H1 (cell line): ENCODE data around the gene OPCML. TPM values are rescaled to one million over a fixed set of nuclear protein-coding genes. Genes with fewer than 3 reads are reported as not detected.

Experiments
- CTCF ChIA-PET: fragments of 300-600 bp; sonication (Branson Sonifier 250); formaldehyde crosslinking; loops from one replicate; lab custom pipeline; 2021; ENCODE audit not compliant: partially characterized antibody; lab: Charles Lee
- POLR2A ChIA-PET: fragments of 300-600 bp; sonication (Branson Sonifier 250); formaldehyde crosslinking; loops from one replicate; lab custom pipeline; 2021; ENCODE audit warnings: inconsistent platforms; ENCODE audit not compliant: partially characterized antibody; lab: Charles Lee
- DNase-seq, 2 experiments: peaks; one replicate each; pipeline versions ENCODE4 v3.0.0 to v3.0.0-alpha.2; 2010 to 2022; ENCODE audit warnings: low spot score in 2 of 2, low read depth in 1 of 2, mixed read lengths in 1 of 2
- FAIRE-seq: peaks from 2 replicates; lab custom pipeline; 2011; peaks lifted over from hg19 to GRCh38; lab: Jason Lieb, UNC
- H2AFZ ChIP-seq: 2 replicates; pipeline ENCODE4 v1.8.1; 2012; ENCODE audit warnings: low read length, inconsistent platforms
- H2AK5ac ChIP-seq: 2 replicates; pipeline ENCODE4 v1.6.1; 2013; ENCODE audit warnings: low read depth, low read length
- H2BK120ac ChIP-seq: replicated peaks from 2 replicates; pipeline ENCODE3; 2013; ENCODE audit warnings: low read depth, low read length, inconsistent platforms
- H2BK12ac ChIP-seq: 2 replicates; pipeline ENCODE4 v1.6.1; 2013; ENCODE audit warnings: low read depth, low read length
- H2BK15ac ChIP-seq: 2 replicates; pipeline ENCODE4 v1.6.1; 2013; ENCODE audit warnings: low read length
- H2BK20ac ChIP-seq: 2 replicates; pipeline ENCODE4 v1.6.1; 2013; ENCODE audit warnings: low read length
- H2BK5ac ChIP-seq: 2 replicates; pipeline ENCODE4 v1.6.1; 2013; ENCODE audit warnings: low read depth, low read length
- H3K14ac ChIP-seq: 2 replicates; pipeline ENCODE4 v1.6.1; 2013; ENCODE audit warnings: inconsistent platforms; ENCODE audit not compliant: insufficient read length
- H3K18ac ChIP-seq: 2 replicates; pipeline ENCODE4 v1.6.1; 2013; ENCODE audit warnings: low read length; ENCODE audit errors: extremely low read depth
- H3K23ac ChIP-seq: 2 replicates; pipeline ENCODE4 v1.6.1; 2013; ENCODE audit warnings: inconsistent platforms; ENCODE audit not compliant: insufficient read length
- H3K23me2 ChIP-seq: 2 replicates; pipeline ENCODE4 v1.6.1; 2013; ENCODE audit warnings: low read depth, low read length
- H3K27ac ChIP-seq: 2 replicates; pipeline ENCODE4 v1.6.1; 2011; ENCODE audit warnings: low read depth, low read length, inconsistent platforms
- H3K27me3 ChIP-seq, 4 experiments: replicated peaks in 1 of 4; 1 replicate in 1 of 4; 2 replicates in 3 of 4; pipeline versions ENCODE4 v1.6.1 to v1.8.1; 2011 to 2013; ENCODE audit warnings: low read length in 3 of 4, mild to moderate bottlenecking in 3 of 4, inconsistent platforms in 2 of 4, mixed read lengths in 2 of 4, moderate library complexity in 1 of 4; ENCODE audit not compliant: control insufficient read depth in 3 of 4, insufficient read depth in 3 of 4; ENCODE audit errors: extremely low read depth in 1 of 4
- H3K36me3 ChIP-seq, 4 experiments: 2 replicates each; pipeline versions ENCODE4 v1.6.1 to v1.8.1; 2011 to 2013; ENCODE audit warnings: mild to moderate bottlenecking in 4 of 4, low read length in 3 of 4, moderate library complexity in 2 of 4, control low read depth in 1 of 4, inconsistent platforms in 1 of 4; ENCODE audit not compliant: insufficient read depth in 4 of 4, control insufficient read depth in 2 of 4
- H3K4ac ChIP-seq: replicated peaks from 2 replicates; pipeline ENCODE3; 2013; ENCODE audit warnings: low read length, low read depth, mixed read lengths, inconsistent platforms; ENCODE audit not compliant: insufficient read length
- H3K4me1 ChIP-seq, 4 experiments: replicated peaks in 1 of 4; 1 replicate in 1 of 4; 2 replicates in 3 of 4; pipeline versions ENCODE4 v1.6.1 to v1.8.1; 2011 to 2013; ENCODE audit warnings: low read length in 3 of 4, inconsistent platforms in 2 of 4, mixed read lengths in 1 of 4; ENCODE audit not compliant: insufficient read depth in 4 of 4, control insufficient read depth in 3 of 4
- H3K4me2 ChIP-seq, 2 experiments: 2 replicates each; pipeline versions ENCODE4 v1.6.1 to v1.8.1; 2011 to 2013; ENCODE audit warnings: low read depth in 2 of 2, low read length in 2 of 2, control low read depth in 1 of 2, inconsistent platforms in 1 of 2, mild to moderate bottlenecking in 1 of 2; ENCODE audit not compliant: insufficient read depth in 1 of 2
- H3K4me3 ChIP-seq, 4 experiments: fragments of 200-600, 300-600 bp in 1 of 4; sonication (generic), shearing (Covaris generic), sonication (Bioruptor Twin) in 1 of 4; 2 replicates each; pipeline versions ENCODE4 v1.5.1 to v1.8.1; 2011 to 2016; ENCODE audit warnings: low read length in 4 of 4, low read depth in 3 of 4, control low read depth in 2 of 4, inconsistent platforms in 2 of 4, mild to moderate bottlenecking in 2 of 4, mixed read lengths in 1 of 4, moderate library complexity in 1 of 4; ENCODE audit not compliant: insufficient read depth in 2 of 4; ENCODE audit errors: extremely low read depth in 1 of 4
- H3K56ac ChIP-seq: replicated peaks from 2 replicates; pipeline ENCODE3; 2013; ENCODE audit warnings: low read depth, mild to moderate bottlenecking, mixed read lengths, low read length, inconsistent platforms; ENCODE audit not compliant: insufficient read length
- H3K79me1 ChIP-seq: 2 replicates; pipeline ENCODE4 v1.6.1; 2013; ENCODE audit warnings: low read depth, low read length, control low read depth
- H3K79me2 ChIP-seq, 2 experiments: 2 replicates each; pipeline versions ENCODE4 v1.6.1 to v1.8.1; 2012 to 2013; ENCODE audit warnings: low read length in 2 of 2, mild to moderate bottlenecking in 2 of 2, inconsistent platforms in 1 of 2; ENCODE audit not compliant: insufficient read depth in 2 of 2, control insufficient read depth in 1 of 2
- H3K9ac ChIP-seq, 4 experiments: replicated peaks in 1 of 4; 1 replicate in 1 of 4; 2 replicates in 3 of 4; pipeline versions ENCODE4 v1.6.1 to v1.8.1; 2011 to 2013; ENCODE audit warnings: low read depth in 3 of 4, low read length in 3 of 4, control low read depth in 2 of 4, mild to moderate bottlenecking in 2 of 4, moderate library complexity in 2 of 4, inconsistent platforms in 1 of 4; ENCODE audit errors: extremely low read depth in 1 of 4
- H3K9me3 ChIP-seq, 2 experiments: 2 replicates each; pipeline versions ENCODE4 v1.6.1 to v1.8.1; 2012 to 2013; ENCODE audit warnings: mild to moderate bottlenecking in 2 of 2, moderate library complexity in 2 of 2, control low read depth in 1 of 2, inconsistent platforms in 1 of 2, low read depth in 1 of 2, low read length in 1 of 2, mixed read lengths in 1 of 2; ENCODE audit not compliant: insufficient read depth in 2 of 2
- H4K20me1 ChIP-seq, 2 experiments: replicated peaks in 1 of 2; 2 replicates each; pipeline versions ENCODE3 to v1.8.1; 2011 to 2013; ENCODE audit warnings: inconsistent platforms in 2 of 2, low read length in 2 of 2, mild to moderate bottlenecking in 1 of 2; ENCODE audit not compliant: insufficient read depth in 2 of 2, control insufficient read depth in 1 of 2
- H4K5ac ChIP-seq: 2 replicates; pipeline ENCODE4 v1.6.1; 2013; ENCODE audit warnings: low read length, low read depth, mixed read lengths, inconsistent platforms; ENCODE audit not compliant: insufficient read length
- H4K8ac ChIP-seq: 2 replicates; pipeline ENCODE4 v1.8.0; 2013; ENCODE audit warnings: mild to moderate bottlenecking, moderate library complexity, low read length, inconsistent platforms; ENCODE audit not compliant: insufficient read depth; ENCODE audit errors: extremely low read depth
- H4K91ac ChIP-seq: replicated peaks from 2 replicates; pipeline ENCODE3; 2013; ENCODE audit warnings: low read length, mixed read lengths, inconsistent platforms; ENCODE audit not compliant: insufficient read length
- CTBP2 ChIP-seq: IDR thresholded peaks from 2 replicates; pipeline ENCODE4 v1.7.0; 2011; ENCODE audit warnings: borderline replicate concordance, mild to moderate bottlenecking, moderate library complexity, mixed read lengths, low read length; ENCODE audit not compliant: insufficient read depth, insufficient read length
- KDM5A ChIP-seq: fragments of 200-600 bp; IDR thresholded peaks from 2 replicates; pipeline ENCODE4 v1.7.1; 2012; ENCODE audit warnings: mild to moderate bottlenecking, low read length, inconsistent platforms, mixed read lengths
- POLR2A ChIP-seq, 2 experiments: IDR thresholded peaks; 1 replicate in 1 of 2; 2 replicates in 1 of 2; pipeline ENCODE4 v1.6.1; 2011; ENCODE audit warnings: low read depth in 2 of 2, low read length in 2 of 2, mild to moderate bottlenecking in 2 of 2; ENCODE audit errors: control extremely low read depth in 1 of 2
- RAD21 ChIP-seq, 2 experiments: IDR thresholded peaks in 1 of 2; conservative IDR thresholded peaks in 1 of 2; 2 replicates each; pipeline ENCODE4 v1.6.1; 2011; ENCODE audit warnings: low read depth in 2 of 2, low read length in 2 of 2, improper control_type of control experiment in 1 of 2, inconsistent platforms in 1 of 2, mild to moderate bottlenecking in 1 of 2, moderate library complexity in 1 of 2
- SIN3A ChIP-seq, 2 experiments: IDR thresholded peaks in 1 of 2; conservative IDR thresholded peaks in 1 of 2; 2 replicates each; pipeline ENCODE4 v1.6.1; 2011 to 2012; ENCODE audit warnings: low read length in 2 of 2, improper control_type of control experiment in 1 of 2, low read depth in 1 of 2, mild to moderate bottlenecking in 1 of 2
- SRF ChIP-seq: IDR thresholded peaks from 2 replicates; pipeline ENCODE4 v1.6.1; 2011; ENCODE audit warnings: mild to moderate bottlenecking, low read depth, low read length, moderate library complexity
- WGBS, 2 experiments: shearing (Covaris generic) in 1 of 2; methylation state at CpG; one replicate each; pipeline versions ENCODE4 v1.1.6 to v1.1.7; 2013 to 2015; ENCODE audit warnings: low lambda C conversion rate in 2 of 2, mixed read lengths in 2 of 2, inconsistent platforms in 1 of 2, low coverage in 1 of 2, missing lambda C conversion rate in 1 of 2; ENCODE audit not compliant: insufficient replicate concordance in 2 of 2, insufficient coverage in 1 of 2, insufficient read length in 1 of 2; ENCODE audit errors: extremely low coverage in 1 of 2, missing lambda C conversion rate in 1 of 2; 5-methylcytosine and 5-hydroxymethylcytosine counted together
- polyA plus RNA-seq, 7 experiments: library from polyadenylated mRNA; depleted of rRNA in 3 of 7; stranded (reverse) in 5 of 7; unstranded in 2 of 7; fragments of >200 nt in 5 of 7; fragments of 200-250 nt in 2 of 7; gene quantifications; 1 replicate in 5 of 7; 2 replicates in 1 of 7; 4 replicates in 1 of 7; pipeline versions ENCODE4 v1.2.1 to v1.2.3, GENCODE V29; 2011 to 2013; ENCODE audit warnings: missing spikeins in 2 of 7, mixed read lengths in 2 of 7
- total RNA-seq: library from RNA; stranded (reverse); fragmentation: NEBNext Ultra II Directional; extraction: Animal tissue kit (Norgen Biotek cat#: 25700); gene quantifications from 2 replicates; pipeline ENCODE4 v1.2.1, GENCODE V29; 2021
- TF ChIP-seq, protein P1 (sequence below), 3 experiments: IDR thresholded peaks; 1 replicate in 2 of 3; 2 replicates in 1 of 3; pipeline versions ENCODE4 v1.5.1 to v1.6.1; 2011; ENCODE audit warnings: low read length in 3 of 3, mild to moderate bottlenecking in 3 of 3, inconsistent platforms in 2 of 3, low read depth in 1 of 3, moderate library complexity in 1 of 3; ENCODE audit not compliant: insufficient read depth in 1 of 3; ENCODE audit errors: control extremely low read depth in 1 of 3

Gene OPCML
- total and polyA plus RNA-seq, 2 of the 8 experiments (the other 6 are each of a cell fraction or from before 2014, with no cell fraction given) = 2.3 to 3.1 TPM

DNA sequence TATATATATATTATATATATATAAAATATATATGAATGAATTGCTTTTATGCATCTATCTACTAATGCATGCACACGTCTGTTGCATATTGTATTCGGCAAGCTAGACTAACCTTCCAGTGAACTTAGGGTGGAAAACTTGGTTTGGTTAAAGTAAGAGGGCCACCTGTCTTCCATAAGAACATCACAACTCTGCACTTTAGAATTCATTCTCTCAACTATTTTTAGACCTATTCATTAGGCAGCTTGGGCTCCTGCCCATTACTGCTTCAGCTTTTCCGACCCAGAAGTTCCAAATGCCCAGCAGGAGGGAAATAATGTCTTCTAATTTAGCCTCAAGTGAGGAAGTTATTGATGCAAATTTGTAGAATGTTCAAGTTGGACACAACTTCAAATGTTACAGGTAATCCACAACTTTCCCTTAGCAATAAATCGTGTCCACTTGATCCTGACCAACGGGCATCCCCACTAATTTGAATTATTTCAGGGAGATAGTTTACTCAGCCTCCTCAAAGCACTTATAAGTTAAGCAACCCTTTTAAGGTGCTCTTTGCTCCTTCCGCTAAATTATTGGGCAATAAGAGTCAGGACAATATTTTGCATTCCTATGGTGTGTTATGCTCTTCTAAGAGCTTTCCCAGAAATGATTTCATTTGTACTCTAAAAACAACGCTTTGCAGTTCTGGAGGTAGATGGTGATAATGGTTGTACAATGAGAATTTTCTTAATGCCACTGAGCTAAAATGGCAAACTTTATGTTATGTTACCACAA, 132.3 kb downstream of the OPCML start:
- Histone ChIP-seq H2BK12ac (no peak overlapping the region), H4K91ac (no peak overlapping the region), H2BK15ac (no peak overlapping the region), H3K4me2 (no peak overlapping the region), H3K36me3 (no peaks in the 10 kb centered on the region), H3K4me1 (no peaks in the 10 kb centered on the region), H3K27ac (no peak overlapping the region), H3K18ac (no peak overlapping the region), H4K5ac (no peak overlapping the region), H3K9me3 (no peaks in the 10 kb centered on the region), H2AK5ac (no peak overlapping the region), H3K23ac (no peak overlapping the region), H4K20me1 (no peaks in the 10 kb centered on the region), H3K79me1 (no peaks in the 10 kb centered on the region), H2BK120ac (no peak overlapping the region), H2BK5ac (no peak overlapping the region), H3K4ac (no peak overlapping the region), H3K4me3 (no peak overlapping the region), H3K9ac (no peak overlapping the region), H2BK20ac (no peak overlapping the region), H3K79me2 (no peaks in the 10 kb centered on the region), H2AFZ (no peak overlapping the region), H3K14ac (no peak overlapping the region), H3K56ac (no peak overlapping the region), H3K23me2 (no peaks in the 10 kb centered on the region), H3K27me3 (no peaks in the 10 kb centered on the region), H4K8ac (no peak overlapping the region)
- FAIRE-seq = no peak
- CTCF ChIA-PET = no interaction called here
- POLR2A ChIA-PET = interaction anchor here (0.5 kb wide), 1 partner anchor 1654 kb away, joined by 3 read pairs; no protein-coding TSS in a partner anchor
- 91% methylated on average over 7 of the region's 7 CpGs; no CpG with 5 or more reads in 1 of the 2 experiments for WGBS, 2 experiments
- no peak for DNase-seq
- no peak for TF ChIP-seq SRF
- no peak for TF ChIP-seq POLR2A (IDR thresholded peaks at IDR 0.05; ENCODE audit: control extremely low read depth in 1 of 2, low read depth in 2 of 2, low read length in 2 of 2)
- no peak for TF ChIP-seq CTBP2
- TF ChIP-seq KDM5A = no peak
- TF ChIP-seq, protein P1, sequence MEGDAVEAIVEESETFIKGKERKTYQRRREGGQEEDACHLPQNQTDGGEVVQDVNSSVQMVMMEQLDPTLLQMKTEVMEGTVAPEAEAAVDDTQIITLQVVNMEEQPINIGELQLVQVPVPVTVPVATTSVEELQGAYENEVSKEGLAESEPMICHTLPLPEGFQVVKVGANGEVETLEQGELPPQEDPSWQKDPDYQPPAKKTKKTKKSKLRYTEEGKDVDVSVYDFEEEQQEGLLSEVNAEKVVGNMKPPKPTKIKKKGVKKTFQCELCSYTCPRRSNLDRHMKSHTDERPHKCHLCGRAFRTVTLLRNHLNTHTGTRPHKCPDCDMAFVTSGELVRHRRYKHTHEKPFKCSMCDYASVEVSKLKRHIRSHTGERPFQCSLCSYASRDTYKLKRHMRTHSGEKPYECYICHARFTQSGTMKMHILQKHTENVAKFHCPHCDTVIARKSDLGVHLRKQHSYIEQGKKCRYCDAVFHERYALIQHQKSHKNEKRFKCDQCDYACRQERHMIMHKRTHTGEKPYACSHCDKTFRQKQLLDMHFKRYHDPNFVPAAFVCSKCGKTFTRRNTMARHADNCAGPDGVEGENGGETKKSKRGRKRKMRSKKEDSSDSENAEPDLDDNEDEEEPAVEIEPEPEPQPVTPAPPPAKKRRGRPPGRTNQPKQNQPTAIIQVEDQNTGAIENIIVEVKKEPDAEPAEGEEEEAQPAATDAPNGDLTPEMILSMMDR (IDR thresholded peaks at IDR 0.05; ENCODE audit: control extremely low read depth in 1 of 3, insufficient read depth in 1 of 3, low read depth in 1 of 3, low read length in 3 of 3) = no peak
- no peak for TF ChIP-seq RAD21 (IDR thresholded peaks at IDR 0.05 in 1 of 2, conservative IDR thresholded peaks at IDR 0.05 in 1 of 2; ENCODE audit: low read depth in 2 of 2, low read length in 2 of 2)
- no peak for TF ChIP-seq SIN3A (conservative IDR thresholded peaks at IDR 0.05 in 1 of 2, IDR thresholded peaks at IDR 0.05 in 1 of 2; ENCODE audit: low read depth in 1 of 2, low read length in 2 of 2)
